Occipital lobe (tissue), 2 donors: Measurements from ENCODE around the gene KLC4. TPM values are rescaled to one million over a fixed set of nuclear protein-coding genes. Genes with fewer than 3 reads are reported as not detected.
"Not testable (repeated sequence)": the region's sequence is repeated elsewhere in the genome, so short reads cannot be mapped to it uniquely, and the experiment has no call there.

Source experiments
- DNase-seq: peaks from one replicate; lab custom pipeline; 2025; lab: John Stamatoyannopoulos, UW
- total RNA-seq: library from RNA; depleted of rRNA; stranded (reverse); fragments of >200 nt; gene quantifications from one replicate; pipeline ENCODE4 v1.2.3, GENCODE V29; 2014

The KLC4 gene
- total RNA-seq, 1 donor from 2014 or later = 20.7 TPM

DNA sequence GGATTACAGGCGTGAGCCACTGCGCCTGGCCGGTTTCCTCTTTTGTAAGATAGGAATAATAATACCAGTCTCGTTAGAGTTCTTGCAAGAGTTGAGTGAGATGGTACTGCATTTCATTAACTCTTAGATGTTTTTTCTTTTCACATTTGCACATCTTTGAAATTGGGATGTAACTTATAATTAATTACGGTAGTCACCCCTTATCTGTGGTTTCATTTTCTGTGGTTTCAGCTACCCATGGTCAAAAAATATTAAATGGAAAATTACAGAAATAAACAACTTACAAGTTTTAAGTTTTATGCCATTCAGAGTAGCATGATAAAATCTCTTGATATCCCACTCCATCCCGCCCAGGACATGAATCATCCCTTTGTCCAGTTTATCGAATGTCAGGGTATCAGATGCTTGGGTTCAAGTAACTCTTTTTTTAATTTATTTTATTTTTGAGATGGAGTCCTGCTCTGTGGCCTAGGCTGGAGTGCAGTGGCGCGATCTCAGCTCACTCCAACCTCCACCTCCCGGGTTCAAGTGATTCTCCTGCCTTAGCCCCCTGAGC, 32.1 kb downstream of the KLC4 start:
- no peak for DNase-seq

DNA sequence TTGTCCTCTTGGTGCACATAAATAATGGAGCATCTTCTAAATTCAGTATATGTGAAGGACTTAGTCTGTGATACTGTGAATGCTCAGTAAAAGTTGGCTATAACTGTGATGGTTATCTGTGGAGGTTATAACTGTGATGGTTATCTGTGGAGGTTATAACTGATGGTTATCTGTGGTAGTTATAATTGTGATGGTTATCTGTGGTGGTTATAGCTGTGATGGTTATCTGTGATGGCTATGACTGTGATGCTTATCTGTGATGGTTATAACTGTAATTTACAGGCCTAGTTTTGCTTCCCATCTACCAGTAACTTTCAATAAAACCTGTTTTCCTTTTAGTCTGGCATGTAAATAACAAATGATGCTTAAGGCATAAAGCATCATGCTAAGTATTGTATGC, 33.2 kb downstream of the KLC4 start:
- no peak for DNase-seq

DNA sequence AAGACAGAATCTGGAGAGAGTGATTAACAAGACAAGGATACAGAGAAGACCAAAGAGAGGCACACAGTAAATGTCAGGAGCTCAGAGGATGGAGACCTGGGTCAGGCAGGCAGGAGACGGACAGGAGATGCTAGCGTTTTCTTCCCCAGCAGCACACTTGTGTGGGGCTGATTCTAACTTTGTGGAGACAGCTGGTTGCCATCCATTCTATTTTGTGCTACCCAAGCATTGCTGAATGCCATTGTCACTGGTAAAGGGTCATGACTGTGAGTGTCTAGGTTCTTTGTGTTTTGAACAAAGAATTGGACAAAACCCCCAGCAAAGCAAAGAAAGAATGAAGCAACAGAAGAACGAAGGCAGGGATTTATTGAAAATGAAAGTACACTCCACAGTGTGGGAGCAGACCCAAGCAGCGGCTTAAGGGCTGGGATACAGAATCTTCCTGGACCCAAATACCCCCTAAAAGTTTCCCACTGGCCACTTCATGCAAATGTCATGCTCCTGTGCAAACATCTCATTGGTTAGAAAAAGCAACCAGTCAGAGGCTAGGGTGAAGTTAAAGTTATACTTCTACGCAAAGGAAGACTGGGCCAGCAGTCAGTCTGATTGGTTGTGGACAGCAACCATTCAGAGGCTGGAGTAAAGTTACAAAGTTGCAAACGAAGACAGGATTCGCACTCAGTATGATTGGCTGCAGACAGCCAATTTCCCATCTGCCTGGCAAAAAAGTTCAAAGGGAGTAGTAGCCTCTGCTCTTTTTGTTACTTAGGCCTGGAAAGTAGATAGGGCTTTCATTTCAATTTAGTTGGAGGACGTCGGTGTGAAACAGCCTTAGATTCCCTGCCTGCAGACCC, 34.2 kb downstream of the KLC4 start:
- no peak for DNase-seq

DNA sequence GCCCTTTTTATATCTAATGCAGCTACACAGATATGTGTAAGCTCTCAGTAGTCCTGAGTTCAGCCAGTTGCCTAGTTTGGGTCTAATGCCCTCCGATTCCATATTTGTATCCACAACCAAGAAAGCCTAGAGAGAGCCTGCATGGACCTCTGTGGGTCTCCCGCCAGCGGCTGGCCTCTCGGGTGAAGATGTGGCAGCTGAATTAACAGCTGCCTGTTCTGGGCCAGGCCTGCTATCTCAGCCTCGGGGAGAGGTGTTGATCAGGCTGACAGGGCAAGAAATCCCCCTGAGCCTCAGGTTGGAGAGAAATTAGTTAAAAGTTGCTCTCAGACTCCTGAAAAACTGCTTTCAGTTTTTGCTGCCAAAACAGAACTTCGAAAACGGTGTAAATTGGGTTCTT, 36.5 kb downstream of the KLC4 start:
- DNase-seq = no peak

DNA sequence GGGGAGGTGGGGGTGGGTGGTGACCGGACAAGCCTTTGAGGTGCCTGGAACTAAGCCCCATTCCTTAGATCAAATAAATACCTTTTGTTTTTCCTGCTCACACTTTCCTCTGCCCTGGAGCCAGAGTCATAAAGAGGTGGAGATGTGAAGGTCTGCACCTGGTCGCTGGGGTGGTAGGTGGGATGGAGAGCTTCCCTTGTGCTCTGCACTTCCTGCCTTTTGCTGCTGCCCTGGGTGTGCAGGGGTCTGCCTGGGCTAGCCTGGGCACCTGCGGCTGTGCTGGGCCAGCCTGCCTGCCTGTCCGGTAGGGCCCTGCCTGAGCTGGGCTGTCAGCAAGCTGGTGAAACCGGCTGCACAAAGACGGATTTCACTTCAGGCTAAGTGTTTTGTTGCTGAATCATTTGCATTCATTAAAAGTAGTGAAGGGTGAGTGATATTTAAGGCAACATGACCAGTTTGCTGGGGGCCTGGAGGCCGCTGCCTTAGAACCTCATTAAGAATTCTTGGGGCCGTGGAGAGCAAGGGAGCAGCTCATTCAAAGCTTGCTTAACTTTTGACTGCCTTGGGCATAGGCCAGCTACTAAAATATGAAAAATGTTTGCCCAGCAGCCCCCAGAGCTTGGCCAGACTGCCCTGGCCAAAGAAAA, 37.1 kb downstream of the KLC4 start:
- DNase-seq = no peak

DNA sequence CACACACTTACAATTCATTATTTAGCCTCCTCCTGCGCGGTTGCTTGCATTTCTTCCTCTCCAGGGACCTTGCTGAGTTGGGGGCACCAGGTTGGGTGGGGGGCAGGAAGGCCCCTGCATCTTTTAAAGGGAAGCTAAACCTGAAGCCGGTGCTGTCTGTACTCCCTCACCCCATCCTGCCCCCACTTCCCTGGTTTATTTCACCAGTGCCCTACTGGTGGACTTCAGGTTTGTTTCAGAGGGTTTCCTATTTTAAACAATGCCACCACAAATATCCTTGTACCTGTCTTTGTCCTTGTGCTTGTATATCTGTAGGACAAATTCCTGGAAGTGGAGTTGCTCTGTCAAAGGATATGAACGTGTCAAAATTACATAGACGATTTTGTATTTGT, 37.7 kb downstream of the KLC4 start:
- DNase-seq = no peak

DNA sequence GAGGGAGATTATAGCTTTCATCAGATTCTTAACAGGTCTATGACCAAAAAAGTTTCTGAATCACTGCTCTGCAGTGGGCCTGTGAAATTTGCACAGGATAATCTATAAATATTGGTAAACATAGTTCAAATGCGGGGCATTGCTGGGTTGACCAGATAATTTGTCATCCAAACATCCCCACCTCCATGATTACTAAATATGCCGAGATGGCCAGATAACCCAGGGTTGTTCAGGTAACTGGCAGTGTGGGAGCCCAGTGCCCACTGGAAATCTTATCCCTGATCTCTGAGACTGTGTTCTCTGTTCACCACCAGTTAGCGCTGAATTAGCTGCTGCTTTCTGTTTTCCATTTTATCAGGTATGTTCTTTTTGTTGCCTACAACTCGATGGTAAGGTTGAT, 38.1 kb downstream of the KLC4 start:
- DNase-seq = no peak

DNA sequence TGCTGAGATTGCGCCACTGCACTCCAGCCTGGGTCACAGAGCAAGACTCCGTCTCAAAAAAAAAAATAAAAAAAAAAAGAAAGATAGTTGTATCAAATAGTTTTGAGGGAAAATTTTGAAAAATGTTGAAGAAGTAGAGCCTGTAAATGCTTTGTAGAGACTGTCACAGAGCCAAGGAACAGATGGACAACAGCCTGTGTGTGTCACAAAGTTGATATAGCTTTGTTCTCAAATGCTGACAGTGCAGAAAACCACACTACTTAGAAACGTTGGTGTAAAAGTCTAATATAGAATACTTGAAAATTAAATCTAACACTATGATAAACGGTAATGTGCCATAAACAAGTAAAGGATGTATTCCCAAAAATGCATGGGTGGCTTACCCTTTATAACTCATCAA, 42.1 kb downstream of the KLC4 start:
- DNase-seq = no peak

DNA sequence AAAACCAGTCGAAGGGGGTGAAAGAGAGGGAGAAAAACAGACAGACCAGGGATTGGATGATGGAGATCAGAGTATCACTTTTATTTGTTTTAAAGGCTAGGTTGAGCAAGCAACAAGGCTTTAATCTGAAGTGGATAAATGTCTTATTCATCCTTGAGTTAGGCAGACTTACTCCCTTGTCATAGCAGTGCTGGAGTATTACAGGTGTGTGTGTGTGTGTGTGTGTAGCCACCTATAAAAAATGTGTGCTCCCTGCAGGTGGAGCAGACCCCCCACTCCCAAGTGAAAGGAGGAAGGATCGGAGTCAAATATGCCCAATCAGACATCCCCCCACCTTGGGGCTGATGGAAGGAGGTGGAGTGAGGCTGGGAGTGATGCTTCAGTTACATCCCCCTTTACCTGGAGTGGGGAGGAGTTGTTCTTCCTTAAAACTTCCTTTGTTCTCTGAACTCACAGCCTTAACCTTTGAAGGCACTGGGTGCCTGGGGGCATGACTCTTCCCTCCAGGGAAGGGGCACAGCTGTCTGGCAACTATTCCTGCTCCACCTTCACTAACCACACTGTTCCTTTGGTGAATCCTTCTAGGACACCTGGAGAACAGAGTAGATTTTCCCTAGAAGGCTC, 43.9 kb downstream of the KLC4 start:
- DNase-seq = no peak

DNA sequence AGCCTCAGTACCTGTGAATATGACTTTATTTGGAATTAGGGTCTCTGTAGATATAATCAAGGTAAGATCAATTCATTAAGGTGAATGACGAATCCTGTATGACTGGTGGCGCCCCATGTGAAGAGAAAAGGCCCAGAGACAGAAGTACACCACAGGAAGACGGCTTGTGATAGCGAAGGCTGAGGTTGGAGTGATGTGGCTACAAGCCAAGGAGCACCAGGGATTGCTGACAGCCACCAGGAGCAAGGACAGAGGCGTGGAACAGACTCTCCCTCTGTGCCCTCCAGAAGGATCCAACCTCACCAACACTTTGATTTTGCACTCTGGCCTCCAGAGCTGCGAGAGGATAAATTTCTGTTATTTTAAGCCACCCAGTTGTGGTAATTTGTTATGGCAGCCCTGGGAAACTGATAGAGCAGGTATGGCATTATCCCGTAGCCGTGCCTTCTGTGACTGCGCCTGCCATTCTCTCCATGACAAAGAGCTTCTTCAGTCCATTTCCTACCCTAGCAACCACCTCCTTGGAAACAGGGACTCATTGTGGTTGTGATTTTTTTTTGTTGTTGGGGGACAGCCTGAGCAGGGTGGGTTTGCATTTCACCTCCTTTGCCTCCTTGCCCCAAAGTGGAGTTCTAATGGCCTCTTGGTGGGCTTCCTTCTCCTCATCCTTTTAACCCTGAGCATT, 46.2 kb downstream of the KLC4 start:
- no peak for DNase-seq

DNA sequence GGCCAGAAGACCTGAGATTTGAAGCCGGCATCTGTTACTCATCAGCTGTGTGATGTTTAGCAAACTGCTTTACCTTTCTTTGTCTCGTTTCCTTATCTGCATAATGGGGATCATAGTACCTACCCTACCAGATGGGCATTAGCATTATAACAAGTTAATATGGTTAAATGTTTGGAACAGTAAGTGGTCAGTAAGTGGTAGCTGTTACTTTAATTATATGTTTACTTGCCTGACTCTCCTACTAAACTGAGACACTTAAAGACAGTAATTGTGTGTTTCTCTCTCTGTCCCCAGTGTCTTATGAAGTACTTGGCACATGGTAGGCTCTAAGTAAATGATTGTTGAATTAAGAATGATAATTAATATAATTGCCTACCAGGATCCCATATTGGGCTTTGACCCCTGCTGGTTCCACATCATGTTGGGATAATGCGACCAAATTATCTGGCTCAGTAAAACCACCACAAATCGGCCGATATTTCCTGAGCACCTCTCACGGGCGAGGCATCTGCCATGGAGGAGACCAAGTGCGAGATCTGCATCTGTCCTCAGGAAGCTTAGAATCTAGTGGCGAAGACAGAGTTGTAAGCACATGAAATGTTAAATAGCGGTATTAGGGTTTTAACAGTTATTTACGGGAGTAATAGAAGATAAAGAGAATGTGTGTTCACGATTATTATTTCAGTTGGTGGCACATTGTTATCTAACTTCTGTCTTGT, 48.1 kb downstream of the KLC4 start:
- DNase-seq = no peak

DNA sequence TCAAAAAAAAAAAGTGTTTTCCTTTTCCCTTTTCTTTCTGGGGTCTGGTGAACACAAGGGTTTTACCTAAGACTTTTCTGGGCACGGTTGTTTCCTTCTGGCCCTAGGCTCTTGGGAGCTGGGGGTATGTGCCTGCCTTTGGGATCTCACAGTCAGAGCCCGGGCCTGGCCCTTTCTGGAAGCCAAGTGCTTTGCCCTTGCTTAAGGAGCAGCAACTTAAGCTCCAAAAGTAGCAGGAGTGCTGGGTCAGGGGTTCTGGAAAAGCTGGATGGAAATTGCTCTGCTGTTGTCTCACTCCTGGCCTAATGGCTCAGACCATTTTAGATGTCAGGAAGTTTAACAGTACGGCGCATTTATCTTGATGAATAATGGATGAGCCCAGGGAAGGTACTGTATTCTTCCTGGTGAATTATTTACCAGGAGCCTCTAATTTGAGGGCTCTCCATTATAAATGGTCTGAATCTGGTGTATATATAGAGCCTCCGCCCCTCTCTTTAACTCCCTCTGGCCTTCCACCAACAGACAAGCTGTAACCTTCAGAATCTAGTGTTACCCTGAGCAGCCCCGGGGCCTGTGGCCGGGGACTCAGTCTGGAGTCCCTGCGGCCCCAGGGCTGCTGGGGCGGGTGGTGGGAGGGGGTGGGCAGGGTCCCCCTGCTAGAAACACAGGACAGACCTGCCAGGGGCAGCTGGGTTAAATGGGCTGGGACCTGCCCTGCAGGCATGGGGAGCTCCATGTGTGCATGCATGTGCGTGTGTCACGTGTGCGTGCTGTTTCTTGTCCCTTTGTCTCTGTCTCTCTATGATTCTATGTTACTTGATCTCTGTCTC, 54.2 kb downstream of the KLC4 start:
- DNase-seq = no peak

DNA sequence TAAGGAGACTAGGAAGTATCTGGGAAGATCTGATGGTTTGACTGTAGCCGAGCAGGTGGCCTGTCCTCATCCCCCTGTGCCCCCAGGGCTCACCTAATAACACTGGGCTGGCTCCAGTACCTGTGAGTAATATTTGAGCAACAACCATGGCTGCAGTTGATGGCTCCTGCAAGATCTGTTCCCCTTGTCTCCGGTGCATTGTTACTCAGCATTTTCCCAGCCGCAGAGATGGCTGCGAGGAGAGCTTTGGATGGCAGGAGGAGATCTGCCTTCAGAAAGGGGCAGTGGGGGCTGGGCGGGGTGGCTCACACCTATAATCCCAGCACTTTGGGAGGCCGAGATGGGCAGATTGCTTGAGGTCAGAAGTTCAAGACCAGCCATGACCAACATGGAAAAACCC, 55.9 kb downstream of the KLC4 start:
- no peak for DNase-seq

DNA sequence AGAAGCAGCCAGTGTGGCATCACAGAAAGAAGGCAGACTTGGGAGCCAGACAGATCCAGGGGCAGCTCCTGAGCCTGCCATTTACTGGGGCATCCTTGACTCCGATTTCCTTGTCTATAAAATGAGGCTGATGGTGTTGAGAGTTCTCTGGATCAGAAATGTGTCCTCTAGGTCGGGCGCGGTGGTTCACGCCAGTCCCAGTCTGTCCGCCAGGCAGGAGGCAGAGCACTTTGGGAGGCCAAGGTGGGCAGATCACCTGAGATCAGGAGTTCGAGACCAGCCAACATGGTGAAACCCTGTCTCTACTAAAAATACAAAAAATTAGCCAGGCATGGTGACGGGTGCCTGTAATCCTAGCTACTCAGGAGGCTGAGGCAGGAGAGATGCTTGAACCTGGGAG, 58.0 kb downstream of the KLC4 start:
- DNase-seq = not testable (repeated sequence)

DNA sequence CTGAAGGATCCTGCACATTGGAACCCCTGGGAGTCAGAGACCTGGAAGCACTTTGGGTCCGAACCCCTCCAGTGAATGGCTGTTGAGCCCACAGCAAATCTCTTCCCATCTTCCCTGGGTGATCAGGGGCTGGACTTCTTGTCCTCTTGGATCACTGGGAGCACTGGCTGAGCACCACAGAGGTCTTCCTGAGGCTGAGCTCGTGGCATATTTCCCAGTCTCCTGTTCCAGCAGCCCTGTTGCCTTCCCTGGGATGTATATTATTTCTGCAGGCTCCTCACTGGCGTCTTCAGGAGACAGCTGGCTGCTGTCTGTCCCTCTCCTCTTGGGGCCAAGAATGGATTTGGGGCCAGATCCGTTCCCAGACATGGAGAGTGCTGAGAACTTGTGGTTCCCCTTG, 60.1 kb downstream of the KLC4 start:
- DNase-seq = no peak

DNA sequence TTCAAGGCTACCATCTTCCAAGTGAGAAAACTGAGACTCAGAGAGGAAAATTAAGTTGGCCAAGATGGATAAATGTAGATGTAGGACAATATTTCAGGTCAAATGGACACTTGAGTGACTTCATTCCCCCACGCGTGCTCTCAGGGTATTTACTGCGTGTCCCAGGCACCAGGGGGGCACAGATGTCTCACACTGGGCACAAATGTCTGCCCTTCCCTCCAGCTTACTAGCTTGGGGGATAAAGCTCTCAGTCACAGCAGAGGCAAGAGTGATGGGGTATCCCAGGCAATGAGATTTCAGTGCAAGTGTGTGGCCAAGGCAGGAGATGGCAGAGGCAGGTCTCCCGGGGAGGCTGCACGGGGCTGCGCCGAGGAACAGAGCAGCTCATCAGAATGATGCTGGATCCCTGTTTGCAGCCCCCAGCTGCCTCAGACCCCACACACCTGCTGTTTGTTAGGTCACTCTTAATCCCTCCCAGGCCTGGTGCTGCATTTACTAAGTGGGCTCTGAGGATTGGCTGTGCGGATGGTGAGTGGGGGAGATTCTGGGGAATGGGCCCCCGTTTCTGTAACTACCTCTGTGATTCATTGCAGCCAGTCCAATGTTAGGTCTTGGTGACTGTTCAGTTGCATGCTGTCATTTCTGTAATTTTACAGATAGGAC, 60.8 kb downstream of the KLC4 start:
- no peak for DNase-seq

DNA sequence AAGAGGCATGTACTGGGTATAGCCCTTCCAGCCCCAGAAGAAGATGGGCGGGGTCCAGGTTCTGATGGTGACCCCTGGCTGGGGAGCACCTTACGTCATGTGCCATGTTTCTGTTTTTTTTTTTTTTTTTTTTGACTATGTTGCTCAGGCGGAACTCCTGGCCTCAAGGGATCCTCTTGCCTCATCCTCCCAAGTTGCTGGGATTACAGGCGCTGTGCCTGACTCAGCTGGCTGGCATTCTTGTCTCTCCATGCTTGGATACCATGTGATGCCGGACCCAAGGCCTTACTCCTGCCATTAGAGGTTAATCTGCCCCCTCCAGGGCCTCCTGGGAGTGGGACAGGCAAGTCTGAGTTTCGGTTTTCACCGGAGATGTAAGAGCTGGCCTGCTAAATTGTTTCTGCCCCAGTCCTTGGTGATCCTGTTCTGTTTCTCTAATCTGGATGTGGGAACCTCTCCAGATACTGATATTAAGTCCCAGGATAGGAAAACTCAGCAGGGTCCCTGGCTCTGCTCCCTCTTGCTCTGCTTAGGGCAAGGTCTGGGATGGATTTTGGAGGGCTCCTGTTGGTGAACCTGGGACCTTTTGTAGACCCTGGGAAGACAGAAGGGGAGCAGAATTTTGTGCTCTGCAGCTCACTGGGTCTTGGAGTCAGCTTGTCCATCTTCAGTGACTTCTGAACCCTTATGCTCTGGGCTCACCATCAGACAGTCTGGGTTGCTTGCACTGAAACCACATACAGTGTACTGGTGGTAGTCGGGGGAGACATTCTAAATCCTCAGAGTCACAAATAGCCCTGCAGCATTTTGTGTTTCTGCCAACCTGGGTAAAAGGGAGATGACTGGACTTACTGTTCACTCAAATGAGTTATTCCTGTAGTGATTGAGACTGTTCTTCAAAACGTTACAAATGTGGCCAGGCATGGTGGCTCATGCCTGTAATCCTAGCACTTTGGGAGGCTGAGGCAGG, 61.8 kb downstream of the KLC4 start:
- DNase-seq = no peak

DNA sequence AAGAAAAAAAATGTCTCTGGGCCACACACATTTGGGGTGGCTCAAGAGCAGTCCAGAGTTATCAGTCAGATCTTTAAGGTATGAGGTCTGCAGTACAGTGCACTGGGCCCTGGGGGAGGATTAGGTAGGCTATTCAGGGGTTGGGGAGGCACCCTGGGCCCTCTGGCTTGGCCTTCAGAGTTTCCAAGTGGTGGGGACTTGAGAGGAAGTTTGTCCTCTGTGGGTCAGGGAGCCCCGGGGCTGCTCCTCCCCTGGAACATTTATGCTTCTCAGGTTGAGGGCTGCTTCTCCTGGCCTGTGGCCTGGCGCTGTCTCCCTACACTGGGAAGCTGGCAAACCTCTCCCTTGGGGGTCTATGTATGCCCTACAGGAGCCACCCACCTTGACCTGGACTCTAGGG, 62.7 kb downstream of the KLC4 start:
- no peak for DNase-seq
